HG03108 (cell line): Measurements from ENCODE around the gene TFB2M.

ENCODE experiments used
- ATAC-seq: cut with Tn5 transposase; IDR thresholded peaks from one replicate; pipeline ENCODE4 v1.9.1; 2021; ENCODE audit warnings: moderate library complexity; ENCODE audit not compliant: unreplicated experiment

TFB2M gene

GRCh38 chr1:246559310-246559709 is 6.8 kb downstream of the TFB2M start:
- no peak for ATAC-seq

- no peak for ATAC-seq
These were observed 8.0 kb downstream of the TFB2M start for GRCh38 chr1:246558041-246558440.

DNA sequence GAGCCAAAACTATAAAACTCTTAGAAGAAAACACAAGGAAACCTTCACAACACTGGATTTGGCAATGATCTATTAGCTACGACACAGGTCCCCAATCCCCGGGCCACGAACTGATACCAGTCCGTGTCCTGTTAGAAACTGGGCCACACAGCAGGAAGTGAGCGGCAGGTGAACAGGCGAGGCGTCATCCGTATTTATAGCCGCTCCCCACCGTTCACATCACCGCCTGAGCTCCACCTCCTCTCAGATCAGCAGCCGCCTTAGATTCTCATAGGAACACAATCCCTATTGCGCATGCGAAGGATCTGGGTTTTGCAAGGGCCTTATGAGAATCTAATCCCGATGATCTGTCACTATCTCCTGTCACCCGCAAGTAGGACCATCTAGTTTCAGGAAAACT is 11.9 kb downstream of the TFB2M start:
- no peak for ATAC-seq

DNA sequence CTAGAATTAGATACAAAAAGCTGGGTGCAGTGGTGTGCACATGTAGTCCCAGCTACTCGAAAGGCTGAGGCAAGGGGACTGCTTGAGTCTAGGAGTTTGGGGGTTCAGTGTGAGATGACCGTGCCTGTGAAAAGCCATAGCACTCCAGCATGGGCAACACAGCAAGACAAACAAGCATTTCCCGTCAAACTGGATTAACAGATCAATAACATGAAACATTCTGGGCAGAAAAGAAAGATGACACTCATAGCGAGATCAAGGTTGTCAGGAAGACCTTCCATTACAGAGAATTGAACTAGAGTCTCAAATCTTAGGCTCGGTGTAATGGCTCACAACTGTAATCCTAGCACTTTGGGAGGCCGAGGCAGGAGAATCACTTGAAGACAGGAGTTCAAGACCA is 14.0 kb downstream of the TFB2M start:
- ATAC-seq, result no peak

GRCh38 chr1:246550402-246550801 is 15.7 kb downstream of the TFB2M start:
- ATAC-seq, result no peak

- ATAC-seq, result no peak
These were observed 16.4 kb downstream of the TFB2M start for GRCh38 chr1:246549665-246550064.

GRCh38 chr1:246544001-246544400 is 22.1 kb downstream of the TFB2M start:
- ATAC-seq, result no peak

DNA sequence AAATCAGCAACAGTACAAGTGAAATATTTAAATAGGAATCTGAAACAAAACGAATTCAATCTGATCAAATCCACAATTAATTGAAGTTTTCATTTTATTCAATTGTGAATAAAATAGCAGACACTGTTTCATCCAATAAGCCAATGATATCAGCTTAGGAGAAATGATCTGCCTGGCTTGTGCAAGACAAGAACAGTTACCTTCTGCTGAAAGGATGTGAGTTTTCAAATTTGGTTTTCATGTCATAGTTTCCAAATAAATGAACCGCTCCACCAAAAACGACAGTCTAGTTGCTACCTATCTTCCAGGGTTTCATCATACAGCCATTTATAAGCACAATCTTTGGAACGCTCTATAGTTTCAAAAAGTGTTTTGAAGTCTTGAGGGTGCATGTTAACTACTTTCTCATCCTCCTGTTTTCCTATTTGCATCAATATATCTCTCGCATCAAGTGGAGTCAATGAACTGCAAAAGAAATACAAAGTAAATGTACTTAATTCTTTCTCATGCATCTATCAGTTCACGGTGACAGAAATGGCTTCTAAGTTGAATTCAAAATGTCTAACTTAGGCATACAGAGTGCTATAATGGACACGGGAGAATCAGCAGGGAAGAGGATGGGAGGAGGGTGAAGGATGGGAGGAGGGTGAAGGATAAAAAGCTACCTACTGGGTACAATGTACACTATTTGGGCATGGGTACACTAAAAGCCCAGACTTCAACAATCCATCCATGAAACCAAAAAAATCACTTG is 25.1 kb downstream of the TFB2M start:
- no peak for ATAC-seq

DNA sequence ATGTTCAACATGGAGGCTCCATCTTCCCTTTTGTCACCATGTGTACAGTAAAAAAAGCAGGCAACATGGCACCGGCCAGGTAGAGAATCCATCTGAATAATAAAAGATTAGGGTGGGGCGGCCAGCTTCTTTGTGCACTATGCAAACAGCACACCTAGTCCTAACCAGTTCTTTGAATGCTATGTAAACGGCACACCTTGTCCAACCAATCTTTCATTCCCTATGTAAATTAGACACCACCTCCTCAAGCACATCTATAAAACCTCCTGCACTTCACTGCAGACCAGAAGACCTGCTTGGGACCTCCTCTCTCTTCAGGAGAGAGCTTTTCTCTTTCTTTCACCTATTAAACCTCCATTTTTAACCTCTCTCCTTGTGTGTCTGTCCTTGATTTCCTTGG is 28.2 kb downstream of the TFB2M start:
- no peak for ATAC-seq

DNA sequence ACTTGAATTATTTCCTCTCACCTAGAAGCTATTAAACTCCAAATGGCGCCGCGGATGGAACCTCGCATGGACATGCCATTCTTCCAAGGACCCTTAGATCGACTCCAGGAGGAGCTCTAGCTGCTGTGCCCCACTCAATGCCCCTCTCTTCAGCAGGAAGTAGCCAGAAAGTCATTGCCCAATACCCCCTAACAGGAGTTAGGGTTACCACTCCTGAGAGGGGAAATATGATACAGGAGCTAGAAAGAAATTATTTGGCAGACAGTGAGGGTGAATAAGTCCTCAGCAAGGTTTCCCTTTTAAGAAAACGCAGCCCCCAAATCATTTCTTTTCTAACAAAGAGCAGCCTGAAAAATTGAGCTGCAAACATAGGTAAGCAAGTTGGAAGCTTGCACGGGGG is 28.6 kb downstream of the TFB2M start:
- ATAC-seq, result no peak

DNA sequence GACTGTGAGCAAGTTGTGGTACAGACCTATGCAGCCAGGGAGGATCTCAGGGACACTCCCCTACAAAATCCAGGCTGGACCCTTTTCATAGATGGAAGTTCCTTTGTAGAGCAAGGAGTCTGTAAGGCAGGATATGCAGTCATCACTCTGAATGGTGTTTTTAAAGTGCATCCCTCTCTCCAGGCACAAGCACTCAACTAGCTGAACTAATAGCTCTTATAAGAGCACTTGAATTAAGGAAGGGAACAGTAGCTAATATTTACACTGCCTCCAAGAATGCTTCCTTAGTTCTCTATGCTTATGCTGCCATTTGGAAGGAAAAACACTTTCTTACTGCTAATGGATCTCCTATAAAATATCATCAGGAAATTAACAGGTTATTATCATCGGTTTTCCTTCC is 31.9 kb downstream of the TFB2M start:
- no peak for ATAC-seq

DNA sequence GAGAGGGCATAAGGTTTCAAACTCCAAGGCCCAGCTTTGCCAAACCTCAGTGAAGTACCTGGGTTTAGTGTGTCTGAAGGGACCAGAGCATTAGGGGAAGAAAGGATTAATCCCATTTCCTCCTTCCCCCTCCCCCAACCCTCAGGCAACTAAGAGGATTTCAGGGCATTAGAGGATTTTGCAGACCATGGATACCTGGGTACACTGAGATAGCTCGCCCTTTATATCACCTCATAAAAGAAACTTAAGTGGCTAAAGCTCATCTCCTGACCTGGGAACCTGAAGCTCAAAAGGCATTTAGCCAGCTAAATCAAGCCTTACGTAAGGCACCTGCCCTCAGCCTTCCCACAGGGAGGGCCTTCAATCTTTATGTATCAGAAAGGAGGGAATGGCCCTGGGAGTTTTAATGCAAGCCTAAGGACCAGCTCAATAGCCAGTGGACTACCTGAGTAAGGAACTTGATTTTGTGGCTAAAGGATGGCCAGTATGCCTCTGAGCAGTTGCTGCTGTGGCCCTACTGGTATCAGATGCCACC is 32.6 kb downstream of the TFB2M start:
- ATAC-seq, result no peak

GRCh38 chr1:246532519-246532918 is 33.5 kb downstream of the TFB2M start:
- no peak for ATAC-seq

DNA sequence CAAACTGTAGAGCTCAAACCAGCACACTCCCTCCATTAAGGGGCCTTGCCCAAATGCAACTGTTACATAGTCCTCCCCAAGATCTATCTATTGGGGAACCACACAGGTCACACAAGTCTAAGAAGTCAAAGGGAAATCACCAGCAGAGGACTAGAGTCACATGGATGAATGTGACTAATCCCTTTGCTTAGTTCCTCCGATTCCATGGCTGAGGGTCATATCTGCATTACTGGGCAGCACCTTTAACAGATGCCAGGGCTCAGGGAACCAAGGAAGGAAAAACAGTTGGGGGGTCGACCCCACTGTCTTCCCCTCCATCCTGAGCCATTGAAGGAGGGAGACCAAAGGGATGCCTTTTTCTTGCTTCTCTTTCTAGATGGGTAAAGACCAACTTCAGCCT is 35.6 kb downstream of the TFB2M start:
- ATAC-seq, result no peak

GRCh38 chr1:246528933-246529731 is 36.9 kb downstream of the TFB2M start:
- no peak for ATAC-seq

DNA sequence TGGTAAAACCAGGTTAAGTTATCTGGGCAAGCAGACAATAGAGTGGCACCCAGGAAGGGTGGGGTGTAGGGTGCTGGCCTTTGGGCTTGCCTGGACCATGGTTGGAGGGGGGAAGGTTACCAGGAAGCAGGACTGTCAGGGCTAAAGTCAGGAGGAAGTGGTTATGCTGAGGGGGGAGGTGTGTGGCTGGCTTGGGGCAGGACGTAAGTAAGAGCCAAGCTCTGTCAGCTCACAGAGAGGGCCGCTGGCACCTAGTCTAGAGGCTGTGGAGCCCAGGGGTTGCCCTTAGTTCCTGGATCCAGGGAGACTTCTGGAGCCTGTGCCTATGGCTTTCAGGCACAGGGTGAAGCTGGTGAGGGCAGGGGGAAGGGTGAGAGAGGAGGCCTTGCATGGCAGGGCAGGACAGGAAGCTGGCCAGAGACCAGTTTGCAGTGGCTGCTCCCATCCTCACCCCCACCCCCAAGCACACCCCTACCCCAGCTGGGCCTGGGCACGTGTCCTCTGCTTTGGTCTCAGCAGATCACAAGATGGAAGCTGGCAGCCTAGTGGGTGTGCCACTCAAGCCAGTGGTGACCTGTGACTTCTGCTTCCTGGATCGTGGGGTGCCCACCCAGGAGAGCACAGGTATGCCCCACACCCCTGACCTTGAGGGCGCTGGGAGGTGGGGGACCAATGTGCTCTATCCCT is 38.5 kb downstream of the TFB2M start:
- peak; percentile 70 for ATAC-seq

DNA sequence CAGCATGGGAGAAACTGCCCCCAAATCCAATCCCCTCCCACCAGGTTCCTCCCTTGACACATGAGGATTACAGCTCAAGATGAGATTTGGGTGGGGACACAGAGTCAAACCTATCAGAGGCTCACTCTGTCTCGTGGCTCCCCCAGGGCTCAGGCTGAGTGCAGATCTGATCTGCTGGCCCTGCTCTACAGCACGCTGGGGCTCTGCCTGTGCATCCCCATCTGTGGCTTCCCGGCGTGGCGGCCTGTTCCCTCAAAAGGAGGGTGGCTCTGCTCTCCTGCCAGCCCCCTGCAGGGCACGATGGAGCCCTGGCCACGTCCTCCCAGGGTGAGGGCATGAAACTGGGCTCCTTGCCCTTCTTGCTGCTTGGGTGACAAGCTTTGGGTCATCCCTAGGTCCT is 39.1 kb downstream of the TFB2M start:
- ATAC-seq, result no peak

- ATAC-seq, result no peak
These were observed 39.7 kb downstream of the TFB2M start for GRCh38 chr1:246526380-246526779.

GRCh38 chr1:246519514-246519913 is 46.5 kb downstream of the TFB2M start:
- no peak for ATAC-seq

GRCh38 chr1:246518456-246519205 is 47.4 kb downstream of the TFB2M start:
- no peak for ATAC-seq

DNA sequence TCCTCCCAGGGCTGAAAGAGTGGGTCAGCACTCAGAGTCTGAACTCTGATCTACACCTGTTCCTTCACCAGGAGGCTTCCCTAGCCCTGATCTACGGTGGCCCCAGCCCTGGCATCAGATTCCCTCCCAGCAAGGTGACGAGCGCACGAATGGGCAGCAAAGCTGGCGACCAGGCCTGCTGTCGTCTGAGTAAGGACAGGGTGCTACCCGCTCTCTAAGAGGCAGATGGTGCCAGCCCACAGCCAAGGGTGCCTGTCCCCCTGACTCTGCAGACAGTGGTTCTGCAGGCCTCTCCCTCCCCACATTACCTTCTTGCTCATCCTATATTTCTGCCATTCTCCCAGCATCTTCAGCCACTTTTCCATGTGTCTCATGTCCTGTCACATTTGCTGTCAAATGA is 48.7 kb downstream of the TFB2M start:
- no peak for ATAC-seq
